Astrocyte of the cerebellum (primary cell): ENCODE measurements around the gene HTR2B.

Source experiments
- DNase-seq: peaks from one replicate; pipeline ENCODE4 v3.0.0-alpha.2; 2011; ENCODE audit warnings: low read depth
- H3K4me3 ChIP-seq: 2 replicates; pipeline ENCODE4 v1.5.1; 2011; ENCODE audit warnings: mild to moderate bottlenecking, low read depth, low read length, moderate library complexity
- CTCF ChIP-seq: IDR thresholded peaks from 2 replicates; pipeline ENCODE4 v1.5.1; 2012; ENCODE audit warnings: low read length, low read depth, moderate library complexity, mild to moderate bottlenecking; ENCODE audit errors: missing control alignments
- in situ Hi-C: cut with HindIII; loops from 2 replicates; pipeline ENCODE4 v1.10.0; 2017; ENCODE audit warnings: low sequenced_read_pairs

HTR2B gene

GRCh38 chr2:231167745-231168459, 43.1 kb upstream of the HTR2B start:
- TF ChIP-seq CTCF: no peak
- no peak overlapping the region for H3K4me3 ChIP-seq
- in situ Hi-C loops: no loop called here
- no peak for DNase-seq

- in situ Hi-C loops: no loop called here
- DNase-seq: no peak
- no peak overlapping the region for H3K4me3 ChIP-seq
- no peak for TF ChIP-seq CTCF
Observed at GRCh38 chr2:231163414-231164095, 38.7 kb upstream of the HTR2B start.

- no peak for TF ChIP-seq CTCF
- no peak overlapping the region for H3K4me3 ChIP-seq
- no peak for DNase-seq
- in situ Hi-C loops: no loop called here
Observed at GRCh38 chr2:231163011-231163410, 38.2 kb upstream of the HTR2B start.

- in situ Hi-C loops: no loop called here
- peak; percentile 93 for DNase-seq
- H3K4me3 ChIP-seq: no peak overlapping the region
- no peak for TF ChIP-seq CTCF
Observed at GRCh38 chr2:231161877-231162329, 37.1 kb upstream of the HTR2B start.

GRCh38 chr2:231161252-231161839, 36.5 kb upstream of the HTR2B start:
- H3K4me3 ChIP-seq: no peak overlapping the region
- in situ Hi-C loops: no loop called here
- TF ChIP-seq CTCF: no peak
- DNase-seq: no peak

GRCh38 chr2:231160701-231161100, 35.9 kb upstream of the HTR2B start:
- DNase-seq: no peak
- H3K4me3 ChIP-seq: no peak overlapping the region
- no peak for TF ChIP-seq CTCF
- in situ Hi-C loops: no loop called here
